ENCODE data around the gene CHST4. TPM values are rescaled to one million over a fixed set of nuclear protein-coding genes. Genes with fewer than 3 reads are reported as not detected.

CHST4 gene
- total RNA-seq, 1 experiment from 2014 or later, result not detected

DNA sequence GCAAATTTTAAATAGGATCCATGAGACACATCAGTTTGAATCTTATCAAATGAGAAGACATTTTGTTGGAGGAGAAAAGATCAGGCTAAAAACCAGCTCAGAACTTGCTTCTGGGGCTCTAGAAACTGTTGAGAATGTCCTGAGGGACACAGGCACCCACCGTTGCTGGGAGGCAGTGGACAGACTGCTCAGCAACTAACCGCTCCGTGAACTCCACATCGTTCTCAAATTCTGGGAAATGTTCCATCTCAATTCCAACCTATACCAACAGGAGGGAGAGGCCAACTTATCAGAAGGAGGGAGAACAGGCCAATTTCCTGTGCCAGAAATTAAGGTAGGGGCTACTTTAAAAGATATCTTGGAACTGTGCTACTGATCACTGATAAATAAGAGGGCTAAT is 42.3 kb downstream of the CHST4 start:
- BruUV-seq (replicated peaks), result no TSS peak
- Histone ChIP-seq H3K9ac (ENCODE audit: low read length) (no peak overlapping the region), H3K27ac (ENCODE audit: low read length) (no peak overlapping the region), H3K79me2 (ENCODE audit: low read length) (no peaks in the 10 kb centered on the region), H3K4me2 (ENCODE audit: low read length) (no peak overlapping the region), H3K4me1 (ENCODE audit: insufficient read depth, low read length) (peaks cover 11% of the 10 kb centered on the region), H3K36me3 (ENCODE audit: low read depth, low read length) (no peaks in the 10 kb centered on the region), H3K9me2 (replicated peaks; ENCODE audit: low read length) (no peaks in the 10 kb centered on the region), H4K20me1 (ENCODE audit: low read length) (no peaks in the 10 kb centered on the region), H2AFZ (ENCODE audit: low read length) (no peak overlapping the region), H3K27me3 (ENCODE audit: low read length) (no peaks in the 10 kb centered on the region), H3F3A (ENCODE audit: low read length, unreplicated experiment) (no peaks in the 10 kb centered on the region), H3K4me3 (ENCODE audit: low read length) (no peak overlapping the region), H3K9me3 (ENCODE audit: low read length) (no peaks in the 10 kb centered on the region)
- intact Hi-C loops (cut with micrococcal nuclease), result no loop called here
- DNase-seq (no peak), ATAC-seq (no peak)
- TF ChIP-seq EZH2phosphoT487 (IDR thresholded peaks at IDR 0.05; ENCODE audit: borderline replicate concordance, low read length) (no peak), EZH2 (IDR thresholded peaks at IDR 0.05; ENCODE audit: low read length, unreplicated experiment) (no peak)
- TF ChIP-seq, protein P1, sequence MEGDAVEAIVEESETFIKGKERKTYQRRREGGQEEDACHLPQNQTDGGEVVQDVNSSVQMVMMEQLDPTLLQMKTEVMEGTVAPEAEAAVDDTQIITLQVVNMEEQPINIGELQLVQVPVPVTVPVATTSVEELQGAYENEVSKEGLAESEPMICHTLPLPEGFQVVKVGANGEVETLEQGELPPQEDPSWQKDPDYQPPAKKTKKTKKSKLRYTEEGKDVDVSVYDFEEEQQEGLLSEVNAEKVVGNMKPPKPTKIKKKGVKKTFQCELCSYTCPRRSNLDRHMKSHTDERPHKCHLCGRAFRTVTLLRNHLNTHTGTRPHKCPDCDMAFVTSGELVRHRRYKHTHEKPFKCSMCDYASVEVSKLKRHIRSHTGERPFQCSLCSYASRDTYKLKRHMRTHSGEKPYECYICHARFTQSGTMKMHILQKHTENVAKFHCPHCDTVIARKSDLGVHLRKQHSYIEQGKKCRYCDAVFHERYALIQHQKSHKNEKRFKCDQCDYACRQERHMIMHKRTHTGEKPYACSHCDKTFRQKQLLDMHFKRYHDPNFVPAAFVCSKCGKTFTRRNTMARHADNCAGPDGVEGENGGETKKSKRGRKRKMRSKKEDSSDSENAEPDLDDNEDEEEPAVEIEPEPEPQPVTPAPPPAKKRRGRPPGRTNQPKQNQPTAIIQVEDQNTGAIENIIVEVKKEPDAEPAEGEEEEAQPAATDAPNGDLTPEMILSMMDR (conservative IDR thresholded peaks at IDR 0.05; ENCODE audit: low read depth, low read length), result no peak
- CTCF ChIA-PET, result no interaction called here
- POLR2A ChIA-PET (ENCODE audit: unreplicated experiment), result no interaction called here

DNA sequence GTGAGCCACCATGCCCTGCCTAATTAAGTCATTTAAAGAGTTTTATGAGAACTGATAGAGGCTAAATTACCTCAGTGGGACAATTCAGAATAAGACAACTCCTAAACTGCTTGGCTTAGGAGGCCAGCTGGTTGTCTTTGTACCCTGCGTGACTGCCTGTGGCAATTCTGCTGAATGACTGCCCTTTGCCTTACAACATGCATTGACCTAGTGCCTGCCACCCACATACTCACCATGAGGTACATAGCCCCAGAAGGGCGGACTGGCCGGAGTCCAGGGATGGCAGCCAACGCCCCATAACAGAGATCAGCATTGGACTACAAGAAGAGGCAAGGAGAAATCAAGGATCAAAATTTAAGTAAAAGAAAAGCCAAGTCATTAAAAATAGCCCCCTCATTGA is 43.4 kb downstream of the CHST4 start:
- DNase-seq (no peak), ATAC-seq (no peak)
- Histone ChIP-seq H3K36me3 (ENCODE audit: low read depth, low read length) (no peaks in the 10 kb centered on the region), H3F3A (ENCODE audit: low read length, unreplicated experiment) (no peaks in the 10 kb centered on the region), H3K9me2 (replicated peaks; ENCODE audit: low read length) (no peaks in the 10 kb centered on the region), H3K9ac (ENCODE audit: low read length) (no peak overlapping the region), H3K27me3 (ENCODE audit: low read length) (no peaks in the 10 kb centered on the region), H3K4me2 (ENCODE audit: low read length) (no peak overlapping the region), H4K20me1 (ENCODE audit: low read length) (no peaks in the 10 kb centered on the region), H3K79me2 (ENCODE audit: low read length) (no peaks in the 10 kb centered on the region), H3K4me1 (ENCODE audit: insufficient read depth, low read length) (peaks cover 8% of the 10 kb centered on the region; the same call in 1 of the 2 replicates), H3K4me3 (ENCODE audit: low read length) (no peak overlapping the region), H3K9me3 (ENCODE audit: low read length) (no peaks in the 10 kb centered on the region), H3K27ac (ENCODE audit: low read length) (no peak overlapping the region), H2AFZ (ENCODE audit: low read length) (no peak overlapping the region)
- POLR2A ChIA-PET (ENCODE audit: unreplicated experiment), result no interaction called here
- CTCF ChIA-PET, result no interaction called here
- no TSS peak for BruUV-seq (replicated peaks)
- intact Hi-C loops (cut with micrococcal nuclease), result no loop called here
- TF ChIP-seq, protein P1 (conservative IDR thresholded peaks at IDR 0.05; ENCODE audit: low read depth, low read length), result no peak
- TF ChIP-seq EZH2 (IDR thresholded peaks at IDR 0.05; ENCODE audit: low read length, unreplicated experiment) (no peak), EZH2phosphoT487 (IDR thresholded peaks at IDR 0.05; ENCODE audit: borderline replicate concordance, low read length) (no peak)

DNA sequence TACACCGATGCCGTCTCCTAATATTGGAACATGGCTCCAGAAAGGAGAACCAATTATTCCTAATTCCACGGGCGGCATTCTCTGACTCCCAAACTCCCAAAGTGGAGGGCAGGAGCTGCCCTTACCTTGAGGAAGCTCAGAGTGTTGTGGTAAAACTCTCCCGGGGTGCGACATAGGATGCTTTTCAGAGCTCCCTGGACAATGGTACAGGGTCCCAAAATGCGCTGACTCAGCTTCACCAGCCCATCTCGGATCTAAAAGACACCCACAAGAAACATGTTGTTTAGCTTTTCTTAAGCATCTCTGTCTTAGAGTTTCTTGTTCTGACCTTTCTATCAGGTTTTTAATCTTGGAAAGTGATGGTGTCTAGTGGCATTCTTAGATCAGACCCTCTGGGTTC is 43.9 kb downstream of the CHST4 start:
- intact Hi-C loops (cut with micrococcal nuclease), result no loop called here
- DNase-seq, result no peak
- Histone ChIP-seq H4K20me1 (ENCODE audit: low read length) (no peaks in the 10 kb centered on the region), H3K36me3 (ENCODE audit: low read depth, low read length) (no peaks in the 10 kb centered on the region), H3F3A (ENCODE audit: low read length, unreplicated experiment) (no peaks in the 10 kb centered on the region), H3K4me2 (ENCODE audit: low read length) (no peak overlapping the region), H3K27ac (ENCODE audit: low read length) (no peak overlapping the region), H3K9me2 (replicated peaks; ENCODE audit: low read length) (no peaks in the 10 kb centered on the region), H3K27me3 (ENCODE audit: low read length) (peaks cover 4% of the 10 kb centered on the region; the same call in 1 of the 2 replicates), H3K79me2 (ENCODE audit: low read length) (no peaks in the 10 kb centered on the region), H3K9ac (ENCODE audit: low read length) (no peak overlapping the region), H2AFZ (ENCODE audit: low read length) (no peak overlapping the region), H3K9me3 (ENCODE audit: low read length) (no peaks in the 10 kb centered on the region), H3K4me3 (ENCODE audit: low read length) (no peak overlapping the region), H3K4me1 (ENCODE audit: insufficient read depth, low read length) (peaks cover 8% of the 10 kb centered on the region; the same call in 1 of the 2 replicates)
- ChIA-PET CTCF (no interaction called here), POLR2A (ENCODE audit: unreplicated experiment) (no interaction called here)
- TF ChIP-seq EZH2phosphoT487 (IDR thresholded peaks at IDR 0.05; ENCODE audit: borderline replicate concordance, low read length), result no peak
- no TSS peak for BruUV-seq (replicated peaks)
- ATAC-seq, result no peak

All from PC-3 (cell line).